Mesenchymal stem cell (in vitro differentiated cells and primary cell): ENCODE results near the gene ABLIM2.

ENCODE experiments used
- DNase-seq: peaks from one replicate; pipeline ENCODE4 v3.0.0-alpha.2; 2013
- H2AFZ ChIP-seq: one replicate; pipeline ENCODE4 v1.6.1; 2013; ENCODE audit warnings: low read depth, mild to moderate bottlenecking, control low read depth, inconsistent platforms, low read length, moderate library complexity
- H2AK5ac ChIP-seq: 2 replicates; pipeline ENCODE4 v1.6.1; 2013; ENCODE audit warnings: low read length, moderate library complexity, mild to moderate bottlenecking, inconsistent platforms; ENCODE audit not compliant: severe bottlenecking
- H2BK120ac ChIP-seq: one replicate; pipeline ENCODE4 v1.6.1; 2013; ENCODE audit warnings: low read depth, mild to moderate bottlenecking, inconsistent platforms, low read length, moderate library complexity
- H2BK12ac ChIP-seq, 2 experiments: one replicate each; pipeline ENCODE4 v1.6.1; 2013; ENCODE audit warnings: inconsistent platforms in 2 of 2, low read length in 2 of 2, mild to moderate bottlenecking in 2 of 2, moderate library complexity in 2 of 2, control low read depth in 1 of 2
- H2BK15ac ChIP-seq: one replicate; pipeline ENCODE4 v1.6.1; 2013; ENCODE audit warnings: mild to moderate bottlenecking, low read depth, inconsistent platforms; ENCODE audit not compliant: poor library complexity, severe bottlenecking
- H2BK5ac ChIP-seq: 2 replicates; pipeline ENCODE4 v1.6.1; 2013; ENCODE audit warnings: low read depth, mild to moderate bottlenecking, low read length, control low read depth, inconsistent platforms; ENCODE audit not compliant: poor library complexity, severe bottlenecking
- H3K14ac ChIP-seq, 2 experiments: one replicate each; pipeline ENCODE4 v1.6.1; 2013; ENCODE audit warnings: inconsistent platforms in 2 of 2, low read length in 2 of 2, control low read depth in 1 of 2, mild to moderate bottlenecking in 1 of 2, moderate library complexity in 1 of 2
- H3K18ac ChIP-seq, 2 experiments: one replicate each; pipeline ENCODE4 v1.6.1; 2013; ENCODE audit warnings: inconsistent platforms in 2 of 2, low read length in 2 of 2, control low read depth in 1 of 2, low read depth in 1 of 2, mild to moderate bottlenecking in 1 of 2
- H3K23ac ChIP-seq, 2 experiments: one replicate each; pipeline ENCODE4 v1.6.1; 2013; ENCODE audit warnings: inconsistent platforms in 2 of 2, low read length in 2 of 2, mild to moderate bottlenecking in 2 of 2, moderate library complexity in 2 of 2, control low read depth in 1 of 2
- H3K27ac ChIP-seq: 2 replicates; pipeline ENCODE4 v1.5.1; 2013; ENCODE audit warnings: mild to moderate bottlenecking, moderate library complexity, low read length, control low read depth, inconsistent platforms; ENCODE audit not compliant: poor library complexity, severe bottlenecking
- H3K27me3 ChIP-seq, 2 experiments: 2 replicates each; pipeline versions ENCODE4 v1.6.1 to v1.7.0; 2013; ENCODE audit warnings: low read length in 2 of 2, mild to moderate bottlenecking in 2 of 2, moderate library complexity in 2 of 2, control low read depth in 1 of 2, inconsistent platforms in 1 of 2; ENCODE audit not compliant: control insufficient read depth in 1 of 2, insufficient read depth in 1 of 2
- H3K36me3 ChIP-seq, 2 experiments: 2 replicates each; pipeline versions ENCODE4 v1.6.1 to v1.7.0; 2013; ENCODE audit warnings: low read length in 2 of 2, control low read depth in 1 of 2, inconsistent platforms in 1 of 2, low read depth in 1 of 2, mild to moderate bottlenecking in 1 of 2; ENCODE audit not compliant: insufficient read depth in 2 of 2, control insufficient read depth in 1 of 2
- H3K4ac ChIP-seq, 2 experiments: one replicate each; pipeline ENCODE4 v1.6.1; 2013; ENCODE audit warnings: inconsistent platforms in 2 of 2, low read length in 2 of 2, mild to moderate bottlenecking in 2 of 2, moderate library complexity in 2 of 2, control low read depth in 1 of 2, low read depth in 1 of 2
- H3K4me1 ChIP-seq: 2 replicates; pipeline ENCODE4 v1.6.1; 2013; ENCODE audit warnings: low read depth, low read length, control low read depth; ENCODE audit not compliant: control insufficient read depth, insufficient read depth
- H3K4me2 ChIP-seq: 2 replicates; pipeline ENCODE4 v1.6.1; 2013; ENCODE audit warnings: low read length, mild to moderate bottlenecking, inconsistent platforms; ENCODE audit not compliant: poor library complexity, severe bottlenecking
- H3K4me3 ChIP-seq, 2 experiments: 2 replicates each; pipeline versions ENCODE4 v1.5.1 to v1.7.0; 2013; ENCODE audit warnings: low read length in 2 of 2, mild to moderate bottlenecking in 2 of 2, control low read depth in 1 of 2, low read depth in 1 of 2; ENCODE audit not compliant: insufficient read depth in 1 of 2
- H3K79me1 ChIP-seq: replicated peaks from 2 replicates; pipeline ENCODE4 v1.6.1; 2013; ENCODE audit warnings: mild to moderate bottlenecking, control low read depth, low read length, inconsistent platforms; ENCODE audit not compliant: poor library complexity, severe bottlenecking
- H3K9ac ChIP-seq: 2 replicates; pipeline ENCODE4 v1.7.0; 2013; ENCODE audit warnings: mild to moderate bottlenecking, low read length, moderate library complexity
- H3K9me3 ChIP-seq: 2 replicates; pipeline ENCODE4 v1.7.0; 2013; ENCODE audit warnings: mild to moderate bottlenecking, low read length; ENCODE audit not compliant: control insufficient read depth
- H4K8ac ChIP-seq: one replicate; pipeline ENCODE4 v1.6.1; 2013; ENCODE audit warnings: inconsistent platforms, mild to moderate bottlenecking, low read length, moderate library complexity
- H4K91ac ChIP-seq: one replicate; pipeline ENCODE4 v1.6.1; 2013; ENCODE audit warnings: mild to moderate bottlenecking, low read length, inconsistent platforms
- WGBS: methylation state at CpG from one replicate; pipeline ENCODE4 v1.1.7; 2013; ENCODE audit warnings: mixed read lengths; 5-methylcytosine and 5-hydroxymethylcytosine counted together

ABLIM2 gene

DNA sequence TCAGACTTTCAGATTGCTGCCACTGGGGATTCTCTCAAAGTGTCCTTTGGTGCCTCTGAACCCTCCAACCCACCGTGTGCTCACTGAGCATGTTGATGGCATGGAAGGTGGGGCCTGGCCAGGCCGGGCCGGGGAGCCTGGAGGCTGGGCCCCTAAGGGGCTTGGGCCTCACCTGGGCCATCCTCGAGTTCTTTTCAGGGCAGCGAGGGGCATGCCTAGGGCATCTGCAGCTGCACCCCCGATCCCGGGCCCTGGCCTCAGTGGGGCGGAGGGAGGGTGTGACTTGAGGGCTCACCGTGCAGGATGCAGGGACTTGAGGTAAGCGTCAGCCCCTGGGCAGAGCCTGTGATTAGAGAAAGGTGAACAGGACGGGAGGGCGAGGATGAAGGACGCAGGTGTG is 38.9 kb upstream of the ABLIM2 start:
- Histone ChIP-seq H2BK12ac (peak overlapping the region; percentile 38 to 93), H3K23ac (no peak overlapping the region), H2BK15ac (peak overlapping the region; percentile 71), H2AFZ (no peak overlapping the region), H3K9me3 (no peaks in the 10 kb centered on the region), H3K27me3 (peaks cover 0 to 30% of the 10 kb centered on the region in 2 experiments), H3K4me3 (no peak overlapping the region), H3K4me1 (peaks cover 66% of the 10 kb centered on the region), H3K14ac (no peak overlapping the region), H2AK5ac (peak overlapping the region; percentile 21), H4K91ac (peak overlapping the region; percentile 80), H3K27ac (no peak overlapping the region), H3K9ac (no peak overlapping the region), H3K4ac (no peak overlapping the region), H3K4me2 (no peak overlapping the region), H2BK5ac (no peak overlapping the region), H3K79me1 (peaks cover 14% of the 10 kb centered on the region), H2BK120ac (peak overlapping the region; percentile 43), H3K18ac (no peak overlapping the region), H3K36me3 (no peaks in the 10 kb centered on the region), H4K8ac (peak overlapping the region; percentile 21)
- WGBS = 94% methylated on average over 13 of the region's 13 CpGs
- no peak for DNase-seq

DNA sequence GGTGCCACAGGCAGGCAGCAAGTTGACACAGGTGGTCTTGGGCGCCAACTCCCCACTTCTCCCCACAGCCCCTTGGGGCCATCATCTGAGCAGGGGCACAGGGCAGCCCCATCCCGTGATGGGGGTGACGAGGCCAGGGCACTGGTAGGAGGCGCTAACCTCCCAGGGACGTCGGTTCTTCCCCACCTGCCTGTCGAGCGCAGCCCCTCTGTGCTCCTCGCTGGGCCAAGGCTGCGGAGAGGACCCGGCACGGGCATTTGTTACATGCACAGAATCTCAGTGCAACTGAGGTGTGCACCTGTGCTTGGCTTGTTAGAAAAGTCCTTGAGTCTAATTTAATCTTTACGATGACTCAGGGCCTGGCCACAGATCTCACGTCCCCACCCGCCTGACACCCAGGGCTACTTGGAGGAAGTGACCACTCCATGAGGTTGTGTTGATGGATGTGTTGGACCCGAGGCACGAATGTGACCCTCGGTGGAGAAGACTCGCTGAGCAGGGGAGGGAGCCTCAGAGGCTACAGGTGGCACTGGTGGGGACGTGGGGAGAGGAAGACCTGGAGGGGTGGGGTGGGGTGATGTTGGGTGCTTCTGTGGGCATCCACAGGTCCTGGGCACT is 37.3 kb upstream of the ABLIM2 start:
- DNase-seq = no peak
- Histone ChIP-seq H3K4me1 (peaks cover 59% of the 10 kb centered on the region), H3K18ac (no peak overlapping the region), H2BK120ac (no peak overlapping the region), H2AFZ (no peak overlapping the region), H3K23ac (no peak overlapping the region), H3K4ac (no peak overlapping the region), H3K9ac (no peak overlapping the region), H3K36me3 (no peaks in the 10 kb centered on the region), H3K9me3 (no peaks in the 10 kb centered on the region), H4K91ac (peak overlapping the region; percentile 70), H2BK15ac (peak overlapping the region; percentile 45), H3K79me1 (peaks cover 11% of the 10 kb centered on the region), H2BK12ac (peak overlapping the region; percentile 28 to 42), H3K4me3 (no peak overlapping the region), H2AK5ac (no peak overlapping the region), H3K4me2 (no peak overlapping the region), H3K27me3 (peaks cover 0 to 28% of the 10 kb centered on the region in 2 experiments), H3K14ac (no peak overlapping the region), H2BK5ac (no peak overlapping the region), H4K8ac (no peak overlapping the region), H3K27ac (no peak overlapping the region)
- 75% methylated on average over 20 of the region's 20 CpGs for WGBS

DNA sequence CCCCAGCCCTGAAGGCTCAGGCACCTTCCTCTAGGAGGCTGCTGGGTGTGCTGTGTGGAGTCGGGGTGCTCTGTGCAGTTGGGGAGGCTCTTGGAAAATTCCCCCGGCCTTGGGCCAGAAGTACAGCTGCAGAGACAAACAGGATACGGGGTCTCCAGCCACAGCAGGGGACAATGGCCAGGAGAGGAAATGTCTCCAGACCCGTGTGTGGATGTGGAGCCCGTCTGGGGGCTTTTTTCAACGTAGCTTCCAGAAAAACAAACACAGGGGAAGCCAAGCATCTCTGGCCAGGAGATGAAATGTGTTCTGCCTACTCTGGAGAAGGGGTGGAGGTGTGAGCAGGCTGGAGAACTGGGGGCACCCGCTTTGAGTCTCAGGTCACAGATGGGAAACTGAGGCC is 36.8 kb upstream of the ABLIM2 start:
- Histone ChIP-seq H3K4me3 (no peak overlapping the region), H4K91ac (no peak overlapping the region), H3K4me1 (peaks cover 56% of the 10 kb centered on the region), H3K27ac (no peak overlapping the region), H3K9me3 (no peaks in the 10 kb centered on the region), H2BK120ac (no peak overlapping the region), H4K8ac (no peak overlapping the region), H3K9ac (no peak overlapping the region), H2BK15ac (no peak overlapping the region), H2AK5ac (no peak overlapping the region), H3K18ac (no peak overlapping the region), H3K36me3 (no peaks in the 10 kb centered on the region), H3K14ac (no peak overlapping the region), H2BK12ac (peak overlapping the region in 1 of 2 experiments; percentile 42), H3K4ac (no peak overlapping the region), H3K27me3 (peaks cover 0 to 28% of the 10 kb centered on the region in 2 experiments), H3K79me1 (peaks cover 11% of the 10 kb centered on the region), H2BK5ac (no peak overlapping the region), H2AFZ (no peak overlapping the region), H3K4me2 (no peak overlapping the region), H3K23ac (no peak overlapping the region)
- WGBS = 75% methylated on average over 7 of the region's 7 CpGs
- no peak for DNase-seq

DNA sequence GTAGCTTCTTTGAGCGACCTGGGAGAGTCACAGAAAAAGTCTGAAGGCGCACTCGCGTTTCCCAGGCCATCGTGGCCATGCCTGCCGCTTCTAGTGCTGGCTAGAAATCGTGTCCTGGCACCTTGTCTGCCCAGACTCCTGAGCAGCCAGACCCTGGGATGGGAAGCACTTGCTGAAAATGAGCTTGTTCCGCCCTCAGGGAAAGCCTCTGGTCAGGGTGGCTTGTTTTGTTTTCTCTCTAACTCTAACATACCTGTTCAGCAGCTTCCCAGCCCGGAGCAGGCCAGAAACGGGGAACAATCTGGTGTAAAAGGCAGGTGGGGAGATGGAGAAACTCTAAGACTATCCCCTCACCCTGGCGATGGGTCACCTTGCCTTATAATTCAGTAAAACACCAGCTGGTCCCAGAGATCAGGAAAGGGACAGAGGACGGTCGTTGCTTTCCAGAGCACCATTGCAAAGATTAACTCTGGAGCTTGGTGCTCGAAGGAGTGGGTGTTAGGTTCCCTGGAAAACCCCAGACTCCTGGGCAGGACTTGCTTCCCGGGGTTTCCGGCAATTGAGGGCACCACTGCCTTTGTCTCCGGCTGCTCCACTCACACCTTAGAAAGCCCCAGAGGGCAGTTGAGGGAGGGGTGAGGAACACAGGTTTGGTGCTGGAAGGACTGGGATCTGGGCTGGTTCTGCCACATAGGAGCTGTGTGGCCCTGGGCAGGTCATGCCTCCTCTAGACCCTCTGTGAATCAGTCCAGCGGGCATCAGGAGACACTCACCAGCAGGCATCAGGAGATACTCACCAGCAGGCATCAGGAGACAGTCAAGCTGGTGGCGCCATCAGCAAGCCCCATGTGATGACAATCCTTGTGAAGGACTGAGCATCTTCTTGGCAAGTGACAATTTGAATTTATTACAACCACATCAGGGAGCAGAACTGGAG is 36.0 kb upstream of the ABLIM2 start:
- Histone ChIP-seq H2BK120ac (no peak overlapping the region), H3K4me2 (no peak overlapping the region), H3K4me1 (peaks cover 55% of the 10 kb centered on the region), H2BK15ac (peak overlapping the region; percentile 71), H3K9me3 (no peaks in the 10 kb centered on the region), H2BK5ac (no peak overlapping the region), H3K23ac (no peak overlapping the region), H3K9ac (no peak overlapping the region), H3K4me3 (no peak overlapping the region), H3K14ac (no peak overlapping the region), H3K27me3 (peaks cover 0 to 33% of the 10 kb centered on the region in 2 experiments), H3K36me3 (no peaks in the 10 kb centered on the region), H3K27ac (no peak overlapping the region), H3K18ac (peak overlapping the region in 1 of 2 experiments; percentile 46), H2AK5ac (no peak overlapping the region), H3K79me1 (peaks cover 2% of the 10 kb centered on the region), H3K4ac (peak overlapping the region in 1 of 2 experiments; percentile 29), H2BK12ac (peak overlapping the region; percentile 7 to 59), H4K91ac (peak overlapping the region; percentile 19), H2AFZ (no peak overlapping the region), H4K8ac (no peak overlapping the region)
- no peak for DNase-seq
- WGBS = 88% methylated on average over 18 of the region's 19 CpGs
